Aorta (tissue), 5 donors: ENCODE data around the gene RDH16. TPM values are rescaled to one million over a fixed set of nuclear protein-coding genes. Genes with fewer than 3 reads are reported as not detected.

Experiments
- ATAC-seq: fragments of 200-7000 bp; cut with Tn5 transposase; one replicate; pipeline ENCODE4 v1.9.1; 2022; ENCODE audit warnings: moderate library complexity; ENCODE audit not compliant: low FRiP score
- DNase-seq, 2 donors: peaks; one replicate each; pipeline ENCODE4 v3.0.0-alpha.2; 2020
- H3K27ac ChIP-seq, 2 donors: one replicate each; pipeline ENCODE4 v1.5.1; 2013; ENCODE audit warnings: low read length in 2 of 2, mild to moderate bottlenecking in 2 of 2, moderate library complexity in 2 of 2, control low read depth in 1 of 2, inconsistent platforms in 1 of 2, low read depth in 1 of 2
- H3K27me3 ChIP-seq, 2 donors: one replicate each; pipeline ENCODE4 v1.6.1; 2013; ENCODE audit warnings: control low read depth in 1 of 2, low read length in 1 of 2, mild to moderate bottlenecking in 1 of 2, moderate library complexity in 1 of 2; ENCODE audit not compliant: insufficient read depth in 2 of 2, control insufficient read depth in 1 of 2
- H3K36me3 ChIP-seq, 2 donors: one replicate each; pipeline ENCODE4 v1.6.1; 2013; ENCODE audit warnings: control low read depth in 1 of 2, low read length in 1 of 2, mild to moderate bottlenecking in 1 of 2; ENCODE audit not compliant: insufficient read depth in 2 of 2, control insufficient read depth in 1 of 2
- H3K4me1 ChIP-seq, 2 donors: one replicate each; pipeline ENCODE4 v1.6.1; 2013; ENCODE audit warnings: low read length in 2 of 2, control low read depth in 1 of 2, mild to moderate bottlenecking in 1 of 2, moderate library complexity in 1 of 2; ENCODE audit not compliant: insufficient read depth in 2 of 2, control insufficient read depth in 1 of 2
- H3K4me3 ChIP-seq, 2 donors: one replicate each; pipeline ENCODE4 v1.5.1; 2013; ENCODE audit warnings: low read length in 2 of 2, control low read depth in 1 of 2, mild to moderate bottlenecking in 1 of 2
- H3K9me3 ChIP-seq: one replicate; pipeline ENCODE4 v1.6.1; 2013; ENCODE audit warnings: mild to moderate bottlenecking, low read length; ENCODE audit not compliant: control insufficient read depth
- WGBS, 2 donors: extraction: QIAGEN DNeasy Blood & Tissue Kit; methylation state at CpG; one replicate each; pipeline ENCODE4 v1.1.7; 2013; 5-methylcytosine and 5-hydroxymethylcytosine counted together
- intact Hi-C, 2 donors: fragments of 100-400 bp; cut with DNase I; formaldehyde crosslinking; loops; one replicate each; pipeline versions ENCODE4 v1.14.2 to v1.15.0; 2022
- polyA plus RNA-seq, 2 donors: library from polyadenylated mRNA; stranded (reverse); fragments of 200-250 nt; gene quantifications; one replicate each; pipeline ENCODE4 v1.2.3, GENCODE V29; 2013
- total RNA-seq, 2 donors: library from RNA; stranded (reverse); fragmentation: NEBNext Ultra II Directional; extraction: Animal tissue kit (Norgen Biotek cat#: 25700); gene quantifications; one replicate each; pipeline ENCODE4 v1.2.1, GENCODE V29; 2021
- donor health status: healthy with polysubstance abuse.
- donor health status: Bipolar disorder and iron deficiency.
- donor health status: DM: no; HTN: no; CAD: no.
- donor health status: DM: no; HTN: no; CAD: no.
- donor health status: DM: yes; HTN: yes; CAD: no.

Gene RDH16
- total and polyA plus RNA-seq, 4 donors: 0.23 to 0.75 (median 0.46) TPM

DNA sequence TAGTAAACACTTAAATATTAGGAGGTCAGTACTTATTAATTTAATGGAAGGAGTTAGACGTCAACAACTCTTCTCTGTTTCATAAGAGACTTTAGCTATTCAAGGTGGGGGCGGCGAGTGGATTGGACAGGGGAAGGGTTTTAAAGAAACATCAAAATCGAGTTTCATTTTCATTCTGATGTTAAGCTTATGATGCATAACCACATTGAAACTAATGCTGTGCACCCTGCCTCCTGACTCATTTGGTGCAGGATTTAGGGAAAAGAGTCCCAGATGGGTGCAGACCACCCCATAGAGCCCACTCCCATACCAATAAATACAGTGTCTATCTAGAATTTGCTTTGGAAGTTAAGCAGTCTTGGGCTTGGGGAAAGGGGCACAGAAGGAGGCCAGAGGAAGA is 41.6 kb upstream of the RDH16 start:
- Histone ChIP-seq H3K27me3 (no peaks in the 10 kb centered on the region), H3K4me1 (no peaks in the 10 kb centered on the region), H3K36me3 (peaks cover 0 to 5% of the 10 kb centered on the region in 2 donors), H3K4me3 (no peak overlapping the region), H3K9me3 (no peaks in the 10 kb centered on the region), H3K27ac (no peak overlapping the region)
- 70 to 76% methylated on average over 4 of the region's 4 CpGs for WGBS, 2 donors
- ATAC-seq (no peak), DNase-seq (no peak)
- intact Hi-C loops: no loop called here

DNA sequence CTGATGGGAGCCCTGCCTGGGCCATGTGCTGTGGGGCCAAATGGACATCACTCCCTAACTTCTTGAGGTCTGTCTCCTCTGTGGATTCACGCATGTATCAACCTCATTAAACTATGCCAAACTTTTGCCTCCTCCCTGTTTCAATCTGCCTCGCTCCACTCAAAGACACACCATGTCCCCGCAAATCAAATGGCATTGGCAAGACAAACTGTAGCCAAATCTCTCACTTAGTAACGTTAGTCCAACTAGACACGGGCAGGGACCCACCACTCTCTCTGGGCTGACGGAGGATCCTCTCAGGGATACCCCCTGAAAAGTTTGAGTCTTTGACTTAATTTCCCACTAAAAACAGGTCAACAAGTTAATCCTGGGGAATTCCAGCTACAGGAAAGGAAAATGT is 40.9 kb upstream of the RDH16 start:
- ATAC-seq (no peak), DNase-seq (no peak)
- intact Hi-C loops: no loop called here
- H3K36me3 ChIP-seq: peaks cover 0 to 3% of the 10 kb centered on the region in 2 donors
- WGBS, 2 donors: 77 to 83% methylated on average over 6 of the region's 6 CpGs
- no peak overlapping the region for H3K27ac ChIP-seq
- H3K9me3 ChIP-seq: no peaks in the 10 kb centered on the region
- no peaks in the 10 kb centered on the region for H3K27me3 ChIP-seq
- H3K4me1 ChIP-seq: no peaks in the 10 kb centered on the region
- no peak overlapping the region for H3K4me3 ChIP-seq

DNA sequence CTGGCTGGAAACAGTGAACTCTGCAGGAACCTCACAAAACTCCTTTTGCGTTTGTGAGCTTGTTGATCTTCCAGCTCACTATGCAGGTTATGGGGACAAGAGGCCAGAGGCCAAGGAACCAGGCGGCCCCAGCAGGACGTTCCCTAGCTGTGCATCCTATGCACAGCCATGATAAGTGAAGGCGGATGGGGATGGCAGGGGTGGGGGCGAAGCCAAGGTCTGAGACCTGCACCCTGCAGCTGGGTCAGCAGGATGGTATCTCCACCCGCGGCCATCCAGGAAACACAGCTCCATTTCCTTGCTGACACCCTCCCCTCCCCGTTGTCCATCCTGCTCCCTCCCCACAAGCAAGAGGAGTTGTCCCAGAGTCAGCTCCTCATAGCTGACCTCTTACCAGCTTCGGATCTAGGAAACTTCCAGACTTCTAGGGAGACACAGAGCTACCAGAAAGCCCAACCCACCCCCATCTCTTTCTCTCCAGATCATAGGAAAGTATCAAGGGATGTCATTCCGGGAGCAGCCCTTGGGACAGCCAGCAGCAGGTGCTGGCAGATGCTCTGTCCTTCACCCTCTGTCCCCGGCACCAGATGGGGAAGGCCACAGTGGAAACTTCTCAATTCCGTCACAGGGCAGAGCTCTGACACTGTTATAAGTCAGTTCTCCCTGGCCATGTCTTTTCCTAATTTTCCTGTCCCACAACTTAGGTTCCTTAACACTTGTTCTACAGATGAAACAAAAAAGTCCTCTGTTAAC is 39.6 kb upstream of the RDH16 start:
- DNase-seq (no peak), ATAC-seq (no peak)
- intact Hi-C loops: no loop called here
- H3K4me3 ChIP-seq: no peak overlapping the region
- H3K4me1 ChIP-seq: no peaks in the 10 kb centered on the region
- H3K27me3 ChIP-seq: no peaks in the 10 kb centered on the region
- no peak overlapping the region for H3K27ac ChIP-seq
- 70 to 72% methylated on average over 12 of the region's 12 CpGs for WGBS, 2 donors
- no peaks in the 10 kb centered on the region for H3K9me3 ChIP-seq
- H3K36me3 ChIP-seq: peaks cover 0 to 2% of the 10 kb centered on the region in 2 donors

DNA sequence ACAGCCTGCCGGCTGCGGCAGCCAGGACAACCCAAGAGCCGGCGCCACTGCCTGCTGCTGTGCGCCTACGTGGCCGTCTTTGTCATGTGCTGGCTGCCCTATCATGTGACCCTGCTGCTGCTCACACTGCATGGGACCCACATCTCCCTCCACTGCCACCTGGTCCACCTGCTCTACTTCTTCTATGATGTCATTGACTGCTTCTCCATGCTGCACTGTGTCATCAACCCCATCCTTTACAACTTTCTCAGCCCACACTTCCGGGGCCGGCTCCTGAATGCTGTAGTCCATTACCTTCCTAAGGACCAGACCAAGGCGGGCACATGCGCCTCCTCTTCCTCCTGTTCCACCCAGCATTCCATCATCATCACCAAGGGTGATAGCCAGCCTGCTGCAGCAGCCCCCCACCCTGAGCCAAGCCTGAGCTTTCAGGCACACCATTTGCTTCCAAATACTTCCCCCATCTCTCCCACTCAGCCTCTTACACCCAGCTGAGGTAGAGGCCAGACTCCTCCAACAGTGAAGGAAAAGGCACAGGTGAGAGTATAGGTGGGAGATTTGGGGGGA is 38.6 kb upstream of the RDH16 start:
- DNase-seq: no peak
- ATAC-seq: no peak
- no peak overlapping the region for H3K27ac ChIP-seq
- no peaks in the 10 kb centered on the region for H3K9me3 ChIP-seq
- peaks cover 0 to 2% of the 10 kb centered on the region in 2 donors for H3K36me3 ChIP-seq
- H3K4me1 ChIP-seq: no peaks in the 10 kb centered on the region
- H3K27me3 ChIP-seq: no peaks in the 10 kb centered on the region
- H3K4me3 ChIP-seq: no peak overlapping the region
- 90 to 94% methylated on average over 11 of the region's 11 CpGs for WGBS, 2 donors
- intact Hi-C loops: no loop called here

DNA sequence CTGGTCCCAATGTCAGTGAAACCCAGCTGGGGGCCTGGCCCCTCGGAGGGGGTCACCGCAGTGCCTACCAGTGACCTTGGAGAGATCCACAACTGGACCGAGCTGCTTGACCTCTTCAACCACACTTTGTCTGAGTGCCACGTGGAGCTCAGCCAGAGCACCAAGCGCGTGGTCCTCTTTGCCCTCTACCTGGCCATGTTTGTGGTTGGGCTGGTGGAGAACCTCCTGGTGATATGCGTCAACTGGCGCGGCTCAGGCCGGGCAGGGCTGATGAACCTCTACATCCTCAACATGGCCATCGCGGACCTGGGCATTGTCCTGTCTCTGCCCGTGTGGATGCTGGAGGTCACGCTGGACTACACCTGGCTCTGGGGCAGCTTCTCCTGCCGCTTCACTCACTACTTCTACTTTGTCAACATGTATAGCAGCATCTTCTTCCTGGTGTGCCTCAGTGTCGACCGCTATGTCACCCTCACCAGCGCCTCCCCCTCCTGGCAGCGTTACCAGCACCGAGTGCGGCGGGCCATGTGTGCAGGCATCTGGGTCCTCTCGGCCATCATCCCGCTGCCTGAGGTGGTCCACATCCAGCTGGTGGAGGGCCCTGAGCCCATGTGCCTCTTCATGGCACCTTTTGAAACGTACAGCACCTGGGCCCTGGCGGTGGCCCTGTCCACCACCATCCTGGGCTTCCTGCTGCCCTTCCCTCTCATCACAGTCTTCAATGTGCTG is 38.0 kb upstream of the RDH16 start:
- 91 to 93% methylated on average over 26 of the region's 26 CpGs for WGBS, 2 donors
- DNase-seq: no peak
- H3K4me3 ChIP-seq: no peak overlapping the region

DNA sequence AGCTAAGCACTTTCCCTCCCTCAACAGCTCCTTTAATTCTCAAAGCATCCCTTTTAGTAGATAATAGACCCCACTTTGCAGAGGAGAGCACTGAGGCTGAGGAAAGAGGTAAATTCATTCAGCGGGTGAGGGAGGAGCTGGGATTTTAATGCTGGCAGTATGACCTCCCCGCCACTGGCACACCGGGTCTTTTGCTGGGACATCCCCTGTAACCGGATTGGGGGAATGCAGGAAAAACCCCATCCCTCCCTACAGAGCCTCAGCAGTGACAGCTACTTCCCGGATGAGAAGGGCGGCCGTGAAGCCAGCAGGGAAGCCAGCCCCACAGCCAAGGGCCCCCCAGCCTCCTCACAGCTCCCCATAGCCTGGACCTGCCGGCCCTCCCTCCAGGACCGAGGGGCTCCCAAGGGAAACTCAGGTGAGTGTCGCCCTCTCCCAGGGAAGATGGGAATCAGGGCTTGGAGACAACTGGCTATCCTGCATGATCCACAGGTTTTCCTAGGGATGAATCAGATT is 36.9 kb upstream of the RDH16 start:
- ATAC-seq: no peak
- H3K27ac ChIP-seq: no peak overlapping the region
- no peak overlapping the region for H3K4me3 ChIP-seq
- WGBS, 2 donors: 57 to 62% methylated on average over 10 of the region's 10 CpGs
- no peaks in the 10 kb centered on the region for H3K4me1 ChIP-seq
- intact Hi-C loops: no loop called here
- no peaks in the 10 kb centered on the region for H3K9me3 ChIP-seq
- peaks cover 0 to 2% of the 10 kb centered on the region in 2 donors for H3K36me3 ChIP-seq
- DNase-seq: no peak
- no peaks in the 10 kb centered on the region for H3K27me3 ChIP-seq

More for the DNA sequence above, 38.0 kb upstream of the RDH16 start:
- Histone ChIP-seq H3K36me3 (peaks cover 0 to 2% of the 10 kb centered on the region in 2 donors), H3K27me3 (no peaks in the 10 kb centered on the region), H3K4me1 (no peaks in the 10 kb centered on the region), H3K9me3 (no peaks in the 10 kb centered on the region), H3K27ac (no peak overlapping the region)
- ATAC-seq: no peak
- intact Hi-C loops: no loop called here

DNA sequence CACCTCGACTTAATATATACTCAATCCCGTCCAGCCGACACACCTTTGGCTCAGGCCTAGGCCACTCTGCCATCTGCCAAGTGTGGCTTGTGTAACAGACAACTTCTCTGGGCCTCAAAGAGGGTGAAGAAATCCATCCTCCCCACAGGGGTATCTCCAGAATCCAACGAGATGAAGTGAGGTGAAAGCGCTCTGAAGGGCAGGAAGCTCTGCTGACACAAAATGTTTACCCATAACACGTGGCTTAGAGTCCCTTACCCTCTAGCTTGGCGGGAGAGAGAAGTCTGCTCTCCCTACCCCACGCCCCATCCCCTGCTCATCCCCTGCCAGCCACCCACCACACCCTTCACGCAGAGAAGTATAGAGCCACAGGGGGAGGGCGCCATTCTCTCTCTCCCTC is 35.9 kb upstream of the RDH16 start:
- peaks cover 0 to 2% of the 10 kb centered on the region in 2 donors for H3K36me3 ChIP-seq
- ATAC-seq: no peak
- intact Hi-C loops: no loop called here

DNA sequence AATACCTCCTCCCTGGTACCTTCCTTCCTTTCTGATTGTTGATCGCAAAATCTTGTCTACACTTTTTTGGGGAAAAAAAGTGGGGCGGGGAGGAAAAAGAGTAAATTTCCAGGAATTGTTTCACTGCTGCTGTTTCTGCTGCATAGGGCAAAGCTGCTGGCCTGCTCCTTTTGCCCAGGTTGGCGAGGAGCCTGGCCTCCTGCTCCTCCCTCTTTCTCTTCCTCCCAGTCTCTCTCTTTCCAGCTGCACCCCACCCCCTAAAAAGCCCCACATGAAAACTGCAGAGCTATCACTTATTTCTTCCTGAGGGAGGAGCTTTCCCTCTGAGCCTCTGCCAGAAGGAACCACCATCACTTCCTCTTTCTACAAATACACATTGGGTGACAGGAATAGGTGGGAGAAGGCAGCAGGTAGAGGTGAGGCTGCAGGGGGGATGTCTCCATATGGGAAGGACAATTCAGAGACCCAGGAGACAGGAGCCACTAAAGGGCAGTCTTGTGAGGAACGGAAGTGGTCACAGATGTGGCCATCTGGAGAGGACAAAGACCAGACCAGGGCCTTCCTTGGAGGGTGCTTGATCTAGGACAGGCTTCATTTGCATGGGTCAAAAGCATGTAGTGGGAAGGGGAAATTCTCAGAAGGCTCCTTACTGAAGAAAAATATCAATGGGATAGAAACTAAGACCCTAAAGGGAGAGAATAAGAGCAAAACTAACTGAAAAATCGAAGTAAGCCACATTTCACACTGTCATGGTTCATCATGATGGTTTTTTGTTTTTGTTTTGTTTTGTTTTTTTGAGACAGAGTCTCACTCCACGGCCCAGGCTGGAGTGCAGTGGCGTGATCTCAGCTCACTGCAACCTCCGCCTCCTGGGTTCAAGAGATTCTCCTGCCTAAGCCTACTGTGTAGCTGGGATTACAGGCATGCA is 34.2 kb upstream of the RDH16 start:
- Histone ChIP-seq H3K27me3 (no peaks in the 10 kb centered on the region), H3K4me3 (no peak overlapping the region), H3K36me3 (no peaks in the 10 kb centered on the region), H3K27ac (no peak overlapping the region), H3K4me1 (no peaks in the 10 kb centered on the region), H3K9me3 (no peaks in the 10 kb centered on the region)
- WGBS, 2 donors: 75 to 76% methylated on average over 8 of the region's 8 CpGs
- DNase-seq: peak in 1 of 2 donors; percentile 84
- peak; percentile 37 for ATAC-seq
- intact Hi-C loops: no loop called here

More for the DNA sequence above, 35.9 kb upstream of the RDH16 start:
- H3K4me3 ChIP-seq: no peak overlapping the region
- no peaks in the 10 kb centered on the region for H3K4me1 ChIP-seq
- H3K9me3 ChIP-seq: no peaks in the 10 kb centered on the region
- H3K27ac ChIP-seq: no peak overlapping the region
- WGBS, 2 donors: 72 to 74% methylated on average over 10 of the region's 10 CpGs
- no peak for DNase-seq
- H3K27me3 ChIP-seq: no peaks in the 10 kb centered on the region
